ENCODE data around the gene EIF2S3B.

DNA sequence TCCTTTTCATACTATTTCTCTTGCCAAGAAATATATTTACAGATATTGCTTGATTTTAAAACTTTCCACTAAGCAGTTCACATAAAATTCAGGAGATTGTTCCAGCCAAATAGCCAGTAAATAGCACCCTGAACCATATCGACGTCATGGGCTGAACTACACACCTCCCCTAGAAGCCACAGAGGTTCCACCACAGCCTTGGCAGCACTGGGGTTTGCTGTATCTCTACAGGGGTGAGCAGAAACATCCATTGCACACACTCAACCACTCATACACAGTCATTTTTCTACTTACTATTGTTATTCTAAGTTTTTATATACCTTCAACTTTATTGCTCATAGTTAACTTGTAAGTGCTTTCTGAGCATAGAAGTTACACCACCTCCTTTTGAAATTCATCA lies 8.1 kb upstream of the EIF2S3B start:
- TF ChIP-seq EZH2 (IDR thresholded peaks at IDR 0.05) (no peak), EZH2phosphoT487 (IDR thresholded peaks at IDR 0.05) (no peak)
- TF ChIP-seq, protein P1, sequence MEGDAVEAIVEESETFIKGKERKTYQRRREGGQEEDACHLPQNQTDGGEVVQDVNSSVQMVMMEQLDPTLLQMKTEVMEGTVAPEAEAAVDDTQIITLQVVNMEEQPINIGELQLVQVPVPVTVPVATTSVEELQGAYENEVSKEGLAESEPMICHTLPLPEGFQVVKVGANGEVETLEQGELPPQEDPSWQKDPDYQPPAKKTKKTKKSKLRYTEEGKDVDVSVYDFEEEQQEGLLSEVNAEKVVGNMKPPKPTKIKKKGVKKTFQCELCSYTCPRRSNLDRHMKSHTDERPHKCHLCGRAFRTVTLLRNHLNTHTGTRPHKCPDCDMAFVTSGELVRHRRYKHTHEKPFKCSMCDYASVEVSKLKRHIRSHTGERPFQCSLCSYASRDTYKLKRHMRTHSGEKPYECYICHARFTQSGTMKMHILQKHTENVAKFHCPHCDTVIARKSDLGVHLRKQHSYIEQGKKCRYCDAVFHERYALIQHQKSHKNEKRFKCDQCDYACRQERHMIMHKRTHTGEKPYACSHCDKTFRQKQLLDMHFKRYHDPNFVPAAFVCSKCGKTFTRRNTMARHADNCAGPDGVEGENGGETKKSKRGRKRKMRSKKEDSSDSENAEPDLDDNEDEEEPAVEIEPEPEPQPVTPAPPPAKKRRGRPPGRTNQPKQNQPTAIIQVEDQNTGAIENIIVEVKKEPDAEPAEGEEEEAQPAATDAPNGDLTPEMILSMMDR (IDR thresholded peaks at IDR 0.05) = no peak
